ENCODE results near the gene ST3GAL3. TPM values are rescaled to one million over a fixed set of nuclear protein-coding genes. Genes with fewer than 3 reads are reported as not detected.
A peak's percentile ranks its signal among the peaks of the same experiment; 100 is the strongest.

ST3GAL3 gene
- total and polyA plus RNA-seq, 12 donors: 14.5 to 39.3 (median 31.7) TPM

GRCh38 chr1:43699281-43699680 is 8.1 kb upstream of the ST3GAL3 start:
- TF ChIP-seq CTCF (IDR thresholded peaks at IDR 0.05): no peak
- no peaks in the 10 kb centered on the region for H3K27me3 ChIP-seq
- H3K27ac ChIP-seq: no peak overlapping the region
- no peaks in the 10 kb centered on the region for H3K4me1 ChIP-seq
- no peaks in the 10 kb centered on the region for H3K9me3 ChIP-seq
- no peak overlapping the region for H3K4me3 ChIP-seq
- ATAC-seq (no peak), DNase-seq (no peak)
- intact Hi-C loops (cut with DNase I): no loop called here
- peaks cover 0 to 100% (median 92%) of the 10 kb centered on the region in 9 donors for H3K36me3 ChIP-seq
- WGBS, 2 donors: 95 to 97% methylated on average over 5 of the region's 5 CpGs

GRCh38 chr1:43703836-43704235 is 3.5 kb upstream of the ST3GAL3 start:
- Histone ChIP-seq H3K36me3 (peaks cover 0 to 71% (median 60%) of the 10 kb centered on the region in 9 donors), H3K4me1 (peaks cover 6 to 21% (median 18%) of the 10 kb centered on the region in 9 donors)

GRCh38 chr1:43704838-43705237 is 2.5 kb upstream of the ST3GAL3 start:
- intact Hi-C loops (cut with DNase I): loop anchor here in 4 of 10 donors (5.0 to 10.0 kb wide), 4 partner anchors 48 to 242 kb away; partner anchors contain the start of genes KDM4A (in 2 of the 4) and IPO13 (in 1 of the 4)

More at GRCh38 chr1:43703836-43704235, 3.5 kb upstream of the ST3GAL3 start:
- TF ChIP-seq CTCF (IDR thresholded peaks at IDR 0.05): no peak
- intact Hi-C loops (cut with DNase I): loop anchor here in 1 of 10 donors (10.0 kb wide), 1 partner anchor 49 kb away; the partner anchor contains the start of gene KDM4A
- no peak overlapping the region for H3K27ac ChIP-seq
- no peak overlapping the region for H3K4me3 ChIP-seq
- DNase-seq (no peak), ATAC-seq (no peak)
- H3K27me3 ChIP-seq: no peaks in the 10 kb centered on the region
- H3K9me3 ChIP-seq: no peaks in the 10 kb centered on the region

GRCh38 chr1:43705334-43705733 is 2.0 kb upstream of the ST3GAL3 start:
- ATAC-seq (no peak), DNase-seq (no peak)
- H3K4me3 ChIP-seq: no peak overlapping the region
- peaks cover 6 to 24% (median 20%) of the 10 kb centered on the region in 9 donors for H3K4me1 ChIP-seq
- WGBS, 2 donors: 74 to 83% methylated on average over 4 of the region's 4 CpGs
- no peak for TF ChIP-seq CTCF (IDR thresholded peaks at IDR 0.05)
- H3K9me3 ChIP-seq: no peaks in the 10 kb centered on the region
- intact Hi-C loops (cut with DNase I): loop anchor here in 4 of 10 donors (5.0 to 10.0 kb wide), 4 partner anchors 48 to 242 kb away; partner anchors contain the start of genes KDM4A (in 2 of the 4) and IPO13 (in 1 of the 4)
- H3K36me3 ChIP-seq: peaks cover 0 to 65% (median 45%) of the 10 kb centered on the region in 9 donors
- no peak overlapping the region for H3K27ac ChIP-seq
- H3K27me3 ChIP-seq: no peaks in the 10 kb centered on the region

More at GRCh38 chr1:43704838-43705237, 2.5 kb upstream of the ST3GAL3 start:
- DNase-seq: peak in 1 of 2 donors; percentile 25
- WGBS, 2 donors: 47 to 48% methylated on average over 2 of the region's 2 CpGs
- no peaks in the 10 kb centered on the region for H3K9me3 ChIP-seq
- H3K27ac ChIP-seq: no peak overlapping the region
- no peaks in the 10 kb centered on the region for H3K27me3 ChIP-seq
- no peak overlapping the region for H3K4me3 ChIP-seq
- no peak for ATAC-seq
- H3K4me1 ChIP-seq: peaks cover 6 to 24% (median 20%) of the 10 kb centered on the region in 9 donors
- H3K36me3 ChIP-seq: peaks cover 0 to 65% (median 50%) of the 10 kb centered on the region in 9 donors
- TF ChIP-seq CTCF (IDR thresholded peaks at IDR 0.05): no peak
